Motor neuron (in vitro differentiated cells): ENCODE data around the gene SPATA2. TPM values are rescaled to one million over a fixed set of nuclear protein-coding genes. Genes with fewer than 3 reads are reported as not detected.
"Not testable (repeated sequence)": the region's sequence is repeated elsewhere in the genome, so short reads cannot be mapped to it uniquely, and the experiment has no call there.

Source experiments
- ATAC-seq, 8 experiments: fragments of 200-7000 bp; cut with Tn5 transposase; replicated peaks in 6 of 8; 2 replicates each; pipeline ENCODE4 v1.8.0; 2021; ENCODE audit warnings: mild to moderate bottlenecking in 8 of 8, moderate library complexity in 8 of 8
- H3K27ac ChIP-seq, 2 donors: fragments of 250-450 bp; sonication (Bioruptor Pico); 2 replicates each; pipeline ENCODE4 v1.9.0; 2021; ENCODE audit warnings: antibody characterized with exemption in 2 of 2, mild to moderate bottlenecking in 2 of 2, moderate library complexity in 1 of 2
- H3K4me1 ChIP-seq, 2 donors: fragments of 250-450 bp; sonication (Bioruptor Pico); replicated peaks in 1 of 2; 2 replicates each; pipeline ENCODE4 v1.6.1; 2021; ENCODE audit warnings: antibody characterized with exemption in 2 of 2, mild to moderate bottlenecking in 2 of 2, moderate library complexity in 1 of 2
- H3K4me3 ChIP-seq, 5 donors: fragments of 250-450 bp; sonication (Bioruptor Pico); 2 replicates each; pipeline ENCODE4 v1.9.0; 2021; ENCODE audit warnings: antibody characterized with exemption in 5 of 5, mild to moderate bottlenecking in 5 of 5, moderate library complexity in 4 of 5
- WGBS, 10 experiments: fragments of 450-650 bp; shearing (Covaris generic); methylation state at CpG; one replicate each; pipeline ENCODE4 v1.0.0; 2022; 5-methylcytosine and 5-hydroxymethylcytosine counted together
- in situ Hi-C, 9 experiments: fragments of 400-800 bp; cut with MboI; loops; one replicate each; pipeline ENCODE4 v1.15.0; 2021; ENCODE audit warnings: low sequenced_read_pairs in 9 of 9, low pct_unique_long_range_greater_than_20kb in 2 of 9; ENCODE audit not compliant: unreplicated experiment in 9 of 9
- total RNA-seq, 8 experiments: library from RNA; unstranded; fragments of 300-600 nt; gene quantifications; 2 replicates each; pipeline versions ENCODE4 v1.2.3 to v1.2.4, GENCODE V29; 2022

The SPATA2 gene
- total RNA-seq, 8 experiments from 2014 or later, result 2.2 to 6.8 (median 4.6) TPM

DNA sequence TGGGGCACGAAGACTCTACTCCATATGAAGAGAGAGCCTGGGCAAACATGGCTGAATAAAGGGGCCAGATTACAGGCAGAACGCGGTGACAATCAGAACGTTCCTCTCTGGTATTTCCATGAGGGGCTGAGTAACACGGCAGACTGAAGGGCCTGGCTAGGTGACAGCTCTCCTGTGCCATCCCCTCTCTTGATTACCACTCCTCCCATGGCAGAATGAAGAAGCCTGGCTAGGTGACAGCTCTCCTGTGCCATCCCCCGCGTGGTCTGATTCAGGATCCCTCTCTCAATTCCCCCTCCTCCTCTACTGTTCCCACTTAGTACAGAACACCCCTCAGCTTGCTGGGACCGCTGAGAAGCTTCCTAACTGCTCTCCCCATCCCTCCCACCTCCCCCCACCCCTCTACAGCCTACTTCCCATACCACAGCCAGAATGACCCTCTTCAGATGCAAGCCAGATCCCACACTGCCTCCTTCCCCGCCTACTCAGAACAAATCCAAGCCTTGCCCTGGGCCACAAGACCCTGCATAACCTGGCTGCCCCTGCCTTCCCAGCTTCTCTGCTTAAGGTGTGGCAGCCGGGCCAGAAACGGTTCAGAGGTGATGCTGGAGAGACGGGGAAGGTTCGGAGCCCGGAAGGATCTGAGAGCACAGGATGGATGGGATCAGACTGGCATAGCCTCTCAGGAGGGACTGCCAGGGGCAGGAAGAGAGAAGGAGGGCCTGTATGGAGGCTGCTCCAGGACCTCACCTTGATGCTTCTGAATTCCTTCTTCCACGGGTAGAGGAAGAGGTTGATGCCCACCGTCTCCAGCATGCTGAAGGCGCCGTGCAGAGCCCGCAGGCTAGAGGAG lies 7.7 kb downstream of the SPATA2 start:
- no peak for ATAC-seq
- Histone ChIP-seq H3K4me1 (peaks cover 4 to 9% of the 10 kb centered on the region in 2 donors), H3K4me3 (no peak overlapping the region), H3K27ac (no peak overlapping the region)
- 60 to 100% (median 93%) methylated on average over 1 to 3 of the region's 19 CpGs; no CpG with 5 or more reads in 6 of the 10 experiments for WGBS, 10 experiments
- in situ Hi-C loops, result no loop called here

DNA sequence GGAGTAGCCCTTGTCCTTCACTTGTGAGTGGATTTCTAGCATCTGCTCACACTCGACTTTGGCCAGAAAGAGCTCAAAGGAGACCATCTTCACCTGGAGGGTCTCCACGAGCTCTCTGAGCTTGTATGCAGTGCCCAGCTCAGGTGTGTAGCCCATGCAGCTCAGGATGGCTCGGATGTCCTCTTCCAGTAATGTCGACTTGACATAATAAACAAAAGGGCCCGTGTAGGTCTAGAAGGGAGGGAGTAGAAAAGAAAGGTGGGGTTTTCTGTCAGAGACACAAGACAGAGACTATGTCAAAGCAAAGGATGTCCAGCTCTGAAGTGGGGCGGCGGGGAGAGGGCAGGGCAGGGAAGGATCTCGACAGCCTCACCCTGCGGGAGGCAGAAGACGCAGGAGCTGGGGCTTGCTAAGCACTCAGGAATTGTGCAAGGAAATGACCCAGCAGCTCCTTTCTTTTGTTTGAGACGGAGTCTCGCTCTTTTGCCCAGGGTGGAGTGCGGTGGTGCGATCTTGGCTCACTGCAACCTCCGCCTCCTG lies 8.6 kb downstream of the SPATA2 start:
- WGBS, 10 experiments, result 76 to 87% (median 83%) methylated on average over 1 to 13 of the region's 15 CpGs; no CpG with 5 or more reads in 5 of the 10 experiments
- H3K4me1 ChIP-seq, result peaks cover 4 to 9% of the 10 kb centered on the region in 2 donors
- no peak overlapping the region for H3K27ac ChIP-seq
- ATAC-seq, result peak in 1 of 8 experiments; percentile 12
- no peak overlapping the region for H3K4me3 ChIP-seq
- in situ Hi-C loops, result no loop called here

DNA sequence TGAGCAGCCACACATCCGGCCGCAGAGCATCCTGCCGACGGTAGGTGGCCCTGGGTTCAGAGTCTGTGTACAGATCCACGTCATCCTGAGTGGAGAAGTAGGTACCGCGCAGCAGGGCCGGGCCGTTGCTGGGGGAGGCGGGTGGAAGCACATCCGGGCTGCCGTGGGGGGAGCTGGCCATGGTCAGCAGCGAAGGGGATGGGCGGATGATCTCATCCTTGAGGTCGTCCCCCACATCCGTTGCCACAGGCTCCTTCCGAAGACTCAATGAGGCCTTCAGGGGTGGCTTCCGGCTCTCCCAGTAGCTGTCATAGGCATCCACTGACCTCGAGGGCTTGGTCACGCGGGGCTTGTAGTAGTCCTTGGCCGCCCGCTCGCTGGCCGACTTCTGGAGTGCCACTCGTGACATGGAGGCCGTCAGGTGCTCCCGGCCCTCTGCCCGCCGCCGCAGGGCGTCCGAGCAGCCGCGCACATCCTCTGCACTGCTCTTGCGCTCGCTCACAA lies 9.2 kb downstream of the SPATA2 start:
- H3K27ac ChIP-seq, result no peak overlapping the region
- ATAC-seq, result peak in 5 of 8 experiments; percentile 19 to 50 (median 37)
- H3K4me1 ChIP-seq, result peaks cover 4 to 9% of the 10 kb centered on the region in 2 donors
- in situ Hi-C loops, result no loop called here
- H3K4me3 ChIP-seq, result no peak overlapping the region
- 100% methylated on average over 3 of the region's 37 CpGs; no CpG with 5 or more reads in 9 of the 10 experiments for WGBS, 10 experiments

- ATAC-seq, result peak in 3 of 8 experiments; percentile 7 to 19 (median 8)
- H3K4me1 ChIP-seq, result peaks cover 4 to 9% of the 10 kb centered on the region in 2 donors
- in situ Hi-C loops, result no loop called here
- no peak overlapping the region for H3K27ac ChIP-seq
- WGBS, 10 experiments, result 70 to 100% (median 96%) methylated on average over 1 to 17 of the region's 29 CpGs; no CpG with 5 or more reads in 1 of the 10 experiments
- H3K4me3 ChIP-seq, result no peak overlapping the region
These were observed 9.8 kb downstream of the SPATA2 start for GRCh38 chr20:49905415-49906091.

GRCh38 chr20:49904440-49905214 lies 10.7 kb downstream of the SPATA2 start:
- Histone ChIP-seq H3K27ac (no peak overlapping the region), H3K4me3 (no peak overlapping the region), H3K4me1 (peaks cover 0 to 3% of the 10 kb centered on the region in 2 donors)
- ATAC-seq, result no peak
- in situ Hi-C loops, result no loop called here
- WGBS, 10 experiments, result 14 to 99% (median 92%) methylated on average over 1 to 10 of the region's 17 CpGs

- 50 to 100% (median 100%) methylated on average over 1 to 5 of the region's 5 CpGs; no CpG with 5 or more reads in 2 of the 10 experiments for WGBS, 10 experiments
- no peaks in the 10 kb centered on the region for H3K4me1 ChIP-seq
- in situ Hi-C loops, result no loop called here
- no peak overlapping the region for H3K4me3 ChIP-seq
- no peak for ATAC-seq
- H3K27ac ChIP-seq, result no peak overlapping the region
These were observed 13.7 kb downstream of the SPATA2 start for GRCh38 chr20:49901588-49901987.

DNA sequence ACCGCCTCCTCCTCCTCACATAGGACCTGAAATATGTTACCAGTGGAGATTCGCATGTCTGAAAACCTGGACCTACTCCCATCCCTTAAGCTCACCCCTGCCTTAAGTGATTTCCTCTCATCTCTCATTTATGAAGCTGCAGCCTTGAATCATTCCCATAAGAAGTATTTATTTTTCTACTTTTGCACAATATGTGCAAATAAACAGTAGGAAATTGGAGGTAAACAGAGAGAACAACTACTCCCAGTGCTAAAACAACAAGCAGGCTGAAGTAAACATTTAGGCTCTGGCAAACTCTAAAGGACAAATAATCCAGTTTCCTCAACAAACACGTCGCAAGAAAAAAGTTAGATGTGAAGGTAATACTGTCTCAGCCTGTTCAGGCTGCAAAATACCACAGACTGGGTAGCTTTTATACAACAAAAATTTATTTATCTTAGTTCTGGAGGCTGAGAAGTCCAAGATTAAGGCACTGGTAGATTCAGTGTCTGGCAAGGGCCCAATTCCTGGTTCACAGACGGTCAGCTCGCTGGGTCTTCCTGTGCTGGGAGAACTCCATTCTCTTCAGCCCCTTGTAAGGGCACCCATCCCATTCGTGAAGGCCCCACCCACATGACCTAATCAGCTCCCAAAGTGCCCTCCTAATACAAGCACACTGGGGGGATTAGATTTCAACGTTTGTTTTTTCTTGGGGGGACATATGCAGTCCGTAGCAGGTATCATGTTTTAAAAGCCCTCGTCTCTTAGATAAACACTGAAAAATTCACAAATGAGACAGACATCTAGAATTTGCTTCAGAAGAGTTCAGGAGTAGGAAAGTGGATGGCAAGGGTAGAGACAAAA lies 15.6 kb downstream of the SPATA2 start:
- H3K27ac ChIP-seq, result no peak overlapping the region
- no peaks in the 10 kb centered on the region for H3K4me1 ChIP-seq
- in situ Hi-C loops, result loop anchor here in 5 of 9 experiments (25.0 kb wide), 2 partner anchors 287 to 562 kb away; no protein-coding TSS in a partner anchor
- ATAC-seq, result no peak
- WGBS, 10 experiments, result 67 to 94% (median 77%) methylated on average over 2 to 6 of the region's 10 CpGs
- H3K4me3 ChIP-seq, result no peak overlapping the region

DNA sequence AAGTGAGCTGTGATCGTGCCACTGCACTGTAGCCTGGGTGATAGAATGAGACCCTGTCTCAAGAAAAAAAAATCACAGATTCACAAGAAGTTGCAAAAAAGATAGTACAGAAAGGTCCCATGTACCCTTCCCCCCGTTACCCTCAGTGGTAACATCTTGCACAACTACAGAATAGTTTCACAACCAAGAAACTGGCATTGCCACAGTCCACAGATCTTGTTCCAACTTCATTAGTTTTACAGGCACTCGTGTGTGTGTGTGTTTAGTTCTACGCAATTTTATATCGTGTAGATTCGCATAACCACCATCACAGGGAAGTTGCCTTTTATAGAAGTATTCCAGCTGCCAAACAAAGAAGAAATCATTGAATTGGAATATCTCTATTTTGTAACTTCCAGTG lies 19.1 kb downstream of the SPATA2 start:
- Histone ChIP-seq H3K27ac (no peak overlapping the region), H3K4me1 (peaks cover 22 to 26% of the 10 kb centered on the region in 2 donors), H3K4me3 (no peak overlapping the region)
- 50 to 100% (median 81%) methylated on average over 1 to 6 of the region's 6 CpGs; no CpG with 5 or more reads in 2 of the 10 experiments for WGBS, 10 experiments
- ATAC-seq, result no peak
- in situ Hi-C loops, result loop anchor here in 5 of 9 experiments (25.0 kb wide), 2 partner anchors 284 to 559 kb away; no protein-coding TSS in a partner anchor

DNA sequence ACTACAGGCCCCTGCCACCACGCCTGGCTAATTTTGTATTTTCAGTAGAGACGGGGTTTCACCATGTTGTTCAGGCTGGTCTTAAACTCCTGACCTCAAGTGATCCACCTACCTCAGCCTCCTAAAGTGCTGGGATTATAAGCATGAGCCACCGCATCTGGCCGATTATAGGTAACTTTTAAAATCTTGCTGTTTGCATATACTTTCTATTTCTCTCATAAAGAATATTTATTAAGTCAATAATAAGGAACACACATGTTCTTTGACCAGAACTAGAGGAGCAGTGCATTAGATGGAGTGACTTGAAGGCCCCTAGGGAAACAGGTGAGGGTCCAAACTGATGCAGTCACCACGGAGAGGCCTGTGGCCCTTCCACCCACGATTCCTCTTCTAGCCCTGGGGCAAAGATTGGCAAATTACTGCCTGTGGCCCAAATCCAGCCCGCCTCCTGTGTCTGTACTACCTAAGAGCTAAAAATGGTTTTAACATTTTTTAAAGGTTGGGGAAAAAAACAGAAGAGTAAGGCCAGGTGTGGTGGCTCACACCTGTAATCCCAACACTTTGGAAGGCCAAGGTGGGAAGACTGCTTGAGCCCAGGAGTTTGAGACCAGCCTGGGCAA lies 19.7 kb downstream of the SPATA2 start:
- H3K4me3 ChIP-seq, ATAC-seq, H3K27ac ChIP-seq: not testable (repeated sequence)
- WGBS, 10 experiments, result 80 to 100% (median 90%) methylated on average over 1 to 5 of the region's 7 CpGs; no CpG with 5 or more reads in 2 of the 10 experiments
- in situ Hi-C loops, result loop anchor here in 5 of 9 experiments (25.0 kb wide), 2 partner anchors 283 to 558 kb away; no protein-coding TSS in a partner anchor
- peaks cover 28 to 32% of the 10 kb centered on the region in 2 donors for H3K4me1 ChIP-seq

- 43 to 92% (median 84%) methylated on average over 3 to 6 of the region's 6 CpGs; no CpG with 5 or more reads in 2 of the 10 experiments for WGBS, 10 experiments
These were observed 21.3 kb downstream of the SPATA2 start for GRCh38 chr20:49894073-49894470.

More at GRCh38 chr20:49894073-49894470, 21.3 kb downstream of the SPATA2 start:
- Histone ChIP-seq H3K27ac (no peak overlapping the region), H3K4me1 (peaks cover 33 to 37% of the 10 kb centered on the region in 2 donors), H3K4me3 (no peak overlapping the region)
- in situ Hi-C loops, result loop anchor here in 5 of 9 experiments (25.0 kb wide), 2 partner anchors 282 to 557 kb away; no protein-coding TSS in a partner anchor
- no peak for ATAC-seq
